OCI-LY1 (cell line): ENCODE results near the gene SPACDR.

Experiments used
- H2AFZ ChIP-seq: fragments of 200-600 bp; sonication (generic), shearing (Covaris generic); 2 replicates; pipeline ENCODE4 v1.6.0; 2014; ENCODE audit warnings: antibody characterized with exemption, mild to moderate bottlenecking, low read length
- H3F3A ChIP-seq: fragments of 200-600 bp; sonication (generic), shearing (Covaris generic); 2 replicates; pipeline ENCODE4 v1.6.0; 2014; ENCODE audit warnings: mild to moderate bottlenecking, antibody characterized with exemption, low read length, moderate library complexity; ENCODE audit not compliant: insufficient read depth
- H3K27ac ChIP-seq: fragments of 200-600 bp; sonication (generic); 2 replicates; pipeline ENCODE4 v1.5.1; 2014; ENCODE audit warnings: low read length, mixed run types, mild to moderate bottlenecking, low read depth; ENCODE audit not compliant: poor library complexity, severe bottlenecking
- H3K27me3 ChIP-seq: fragments of 200-600 bp; sonication (generic); 2 replicates; pipeline ENCODE4 v1.6.0; 2014; ENCODE audit warnings: antibody characterized with exemption, mild to moderate bottlenecking, low read length, moderate library complexity; ENCODE audit not compliant: insufficient read depth
- H3K36me3 ChIP-seq: fragments of 200-600 bp; sonication (generic); 2 replicates; pipeline ENCODE4 v1.6.1; 2014; ENCODE audit warnings: mild to moderate bottlenecking, antibody characterized with exemption, low read length, moderate library complexity, mixed read lengths; ENCODE audit not compliant: insufficient read depth
- H3K4me1 ChIP-seq: fragments of 200-600 bp; sonication (generic); 2 replicates; pipeline ENCODE4 v1.5.1; 2014; ENCODE audit warnings: mild to moderate bottlenecking, low read length, moderate library complexity; ENCODE audit not compliant: insufficient read depth, severe bottlenecking
- H3K4me2 ChIP-seq: fragments of 200-600 bp; sonication (generic), shearing (Covaris generic); 2 replicates; pipeline ENCODE4 v1.6.1; 2014; ENCODE audit warnings: low read length
- H3K4me3 ChIP-seq: fragments of 200-600 bp; sonication (generic); 2 replicates; pipeline ENCODE4 v1.5.1; 2014; ENCODE audit warnings: low read length, low read depth, mild to moderate bottlenecking, mixed read lengths; ENCODE audit not compliant: poor library complexity, severe bottlenecking
- H3K79me2 ChIP-seq: fragments of 200-600 bp; shearing (Covaris generic); 2 replicates; pipeline ENCODE4 v1.6.1; 2016; ENCODE audit warnings: mixed run types, low read length, mixed read lengths; ENCODE audit not compliant: insufficient read depth
- H3K9ac ChIP-seq: fragments of 200-600 bp; sonication (generic), shearing (Covaris generic); 2 replicates; pipeline ENCODE4 v1.6.1; 2014; ENCODE audit warnings: mild to moderate bottlenecking, low read length, mixed read lengths
- H3K9me2 ChIP-seq: fragments of 200-600 bp; sonication (generic), shearing (Covaris generic); 2 replicates; pipeline ENCODE4 v1.6.1; 2014; ENCODE audit warnings: low read depth, mild to moderate bottlenecking, low read length, mixed read lengths
- H3K9me3 ChIP-seq: fragments of 200-600 bp; shearing (Covaris generic); 2 replicates; pipeline ENCODE4 v1.6.1; 2014; ENCODE audit warnings: low read length, mixed read lengths
- H4K20me1 ChIP-seq: fragments of 200-600 bp; sonication (generic), shearing (Covaris generic); 2 replicates; pipeline ENCODE4 v1.6.0; 2016; ENCODE audit warnings: mild to moderate bottlenecking, low read length; ENCODE audit not compliant: insufficient read depth
- CTCF ChIP-seq: fragments of 200-600 bp; sonication (generic), shearing (Covaris generic); IDR thresholded peaks from 2 replicates; pipeline ENCODE4 v1.5.1; 2017; ENCODE audit warnings: mild to moderate bottlenecking, antibody characterized with exemption, low read length, moderate library complexity, mixed read lengths
- EZH2 ChIP-seq: fragments of 200-600 bp; sonication (generic), shearing (Covaris generic); IDR thresholded peaks from 2 replicates; pipeline ENCODE4 v1.8.0; 2017; ENCODE audit warnings: borderline replicate concordance, mixed run types, mild to moderate bottlenecking, antibody characterized with exemption, low read length, moderate library complexity, mixed read lengths

Gene SPACDR

GRCh38 chr7:100469227-100470044, 5.4 kb upstream of the SPACDR start:
- peaks cover 28% of the 10 kb centered on the region for H3K36me3 ChIP-seq
- H3K27me3 ChIP-seq: no peaks in the 10 kb centered on the region
- H3F3A ChIP-seq: no peaks in the 10 kb centered on the region
- no peak overlapping the region for H3K4me2 ChIP-seq
- TF ChIP-seq EZH2: no peak
- TF ChIP-seq CTCF: peak; percentile 89
- no peaks in the 10 kb centered on the region for H3K9me2 ChIP-seq
- H3K4me1 ChIP-seq: peaks cover 6% of the 10 kb centered on the region
- H2AFZ ChIP-seq: no peak overlapping the region
- no peaks in the 10 kb centered on the region for H3K79me2 ChIP-seq
- H4K20me1 ChIP-seq: no peaks in the 10 kb centered on the region
- no peak overlapping the region for H3K9ac ChIP-seq
- no peaks in the 10 kb centered on the region for H3K9me3 ChIP-seq
- no peak overlapping the region for H3K27ac ChIP-seq
- no peak overlapping the region for H3K4me3 ChIP-seq

GRCh38 chr7:100467638-100468373, 3.7 kb upstream of the SPACDR start:
- H3K9ac ChIP-seq: no peak overlapping the region
- H3K9me3 ChIP-seq: no peaks in the 10 kb centered on the region
- peaks cover 1% of the 10 kb centered on the region for H3K4me1 ChIP-seq

More at GRCh38 chr7:100467638-100468373, 3.7 kb upstream of the SPACDR start:
- Histone ChIP-seq H3K4me3 (no peak overlapping the region), H3K4me2 (no peak overlapping the region), H2AFZ (no peak overlapping the region), H3F3A (no peaks in the 10 kb centered on the region), H3K9me2 (no peaks in the 10 kb centered on the region), H3K36me3 (peaks cover 16% of the 10 kb centered on the region), H3K79me2 (no peaks in the 10 kb centered on the region), H4K20me1 (no peaks in the 10 kb centered on the region), H3K27ac (no peak overlapping the region), H3K27me3 (no peaks in the 10 kb centered on the region)
- TF ChIP-seq CTCF (no peak), EZH2 (no peak)
